Fibroblast of lung (primary cell): ENCODE results near the gene SLC29A1. TPM values are rescaled to one million over a fixed set of nuclear protein-coding genes. Genes with fewer than 3 reads are reported as not detected.

ENCODE experiments used
- DNase-seq, 2 donors: peaks; one replicate each; pipeline versions ENCODE4 v3.0.0 to v3.0.0-alpha.2; 2010; ENCODE audit warnings: low read depth in 2 of 2
- H2AFZ ChIP-seq: 2 replicates; pipeline ENCODE4 v1.5.1; 2012; ENCODE audit warnings: low read length, control low read depth, inconsistent platforms
- H3K27ac ChIP-seq: 2 replicates; pipeline ENCODE4 v1.5.1; 2011; ENCODE audit warnings: low read length, control low read depth; ENCODE audit not compliant: insufficient read depth
- H3K27me3 ChIP-seq: 2 replicates; pipeline ENCODE4 v1.5.1; 2011; ENCODE audit warnings: mild to moderate bottlenecking, low read length; ENCODE audit not compliant: control insufficient read depth, insufficient read depth
- H3K36me3 ChIP-seq: 2 replicates; pipeline ENCODE4 v1.5.1; 2011; ENCODE audit warnings: low read length; ENCODE audit not compliant: control insufficient read depth, insufficient read depth
- H3K4me1 ChIP-seq: 2 replicates; pipeline ENCODE4 v1.5.1; 2011; ENCODE audit warnings: low read length; ENCODE audit not compliant: control insufficient read depth, insufficient read depth; ENCODE audit errors: extremely low read depth
- H3K4me2 ChIP-seq: 2 replicates; pipeline ENCODE4 v1.5.1; 2011; ENCODE audit warnings: low read length, control low read depth; ENCODE audit not compliant: insufficient read depth; ENCODE audit errors: extremely low read depth
- H3K4me3 ChIP-seq, 4 experiments: fragments of 200-600 bp in 1 of 4; sonication (generic) in 1 of 4; replicated peaks in 1 of 4; 2 replicates each; pipeline ENCODE4 v1.5.1; 2011 to 2016; ENCODE audit warnings: low read length in 4 of 4, low read depth in 3 of 4, mild to moderate bottlenecking in 3 of 4, control low read depth in 2 of 4, inconsistent platforms in 1 of 4, mixed read lengths in 1 of 4; ENCODE audit not compliant: insufficient read depth in 1 of 4; ENCODE audit errors: control extremely low read depth in 1 of 4
- H3K79me2 ChIP-seq: 2 replicates; pipeline ENCODE4 v1.5.1; 2012; ENCODE audit warnings: mild to moderate bottlenecking, low read length, inconsistent platforms; ENCODE audit not compliant: control insufficient read depth, insufficient read depth
- H3K9ac ChIP-seq: 2 replicates; pipeline ENCODE4 v1.5.1; 2011; ENCODE audit warnings: mild to moderate bottlenecking, low read length, control low read depth; ENCODE audit not compliant: insufficient read depth
- H3K9me3 ChIP-seq: 2 replicates; pipeline ENCODE4 v1.5.1; 2012; ENCODE audit warnings: low read depth, low read length; ENCODE audit not compliant: control insufficient read depth, insufficient read depth
- H4K20me1 ChIP-seq: 2 replicates; pipeline ENCODE4 v1.5.1; 2011; ENCODE audit warnings: low read length; ENCODE audit not compliant: control insufficient read depth, insufficient read depth; ENCODE audit errors: extremely low read depth
- EZH2 ChIP-seq: IDR thresholded peaks from 2 replicates; pipeline ENCODE4 v1.5.1; 2012; ENCODE audit warnings: low read length, control low read depth, mild to moderate bottlenecking; ENCODE audit errors: missing control alignments
- polyA plus RNA-seq, 2 donors: library from polyadenylated mRNA; depleted of rRNA in 1 of 2; stranded (reverse) in 1 of 2; unstranded in 1 of 2; fragments of >200 nt; gene quantifications; 2 replicates each; pipeline ENCODE4 v1.2.1, GENCODE V29; 2011 to 2012; ENCODE audit warnings: missing spikeins in 1 of 2
- total RNA-seq: library from RNA; depleted of rRNA; stranded (reverse); fragments of >200 nt; gene quantifications from 2 replicates; pipeline ENCODE4 v1.2.1, GENCODE V29; 2014
- TF ChIP-seq, protein P1 (sequence below), 2 donors: IDR thresholded peaks in 1 of 2; conservative IDR thresholded peaks in 1 of 2; 1 replicate in 1 of 2; 2 replicates in 1 of 2; pipeline ENCODE4 v1.5.1; 2011 to 2012; ENCODE audit warnings: low read length in 2 of 2, control low read depth in 1 of 2, inconsistent platforms in 1 of 2, low read depth in 1 of 2, mild to moderate bottlenecking in 1 of 2

Gene SLC29A1
- total and polyA plus RNA-seq, 2 donors (not counting 1 experiment from before 2014, with no cell fraction given) = 13.4 to 21.9 TPM

- no peaks in the 10 kb centered on the region for H3K27me3 ChIP-seq
- no peak overlapping the region for H3K9ac ChIP-seq
- TF ChIP-seq, protein P1, sequence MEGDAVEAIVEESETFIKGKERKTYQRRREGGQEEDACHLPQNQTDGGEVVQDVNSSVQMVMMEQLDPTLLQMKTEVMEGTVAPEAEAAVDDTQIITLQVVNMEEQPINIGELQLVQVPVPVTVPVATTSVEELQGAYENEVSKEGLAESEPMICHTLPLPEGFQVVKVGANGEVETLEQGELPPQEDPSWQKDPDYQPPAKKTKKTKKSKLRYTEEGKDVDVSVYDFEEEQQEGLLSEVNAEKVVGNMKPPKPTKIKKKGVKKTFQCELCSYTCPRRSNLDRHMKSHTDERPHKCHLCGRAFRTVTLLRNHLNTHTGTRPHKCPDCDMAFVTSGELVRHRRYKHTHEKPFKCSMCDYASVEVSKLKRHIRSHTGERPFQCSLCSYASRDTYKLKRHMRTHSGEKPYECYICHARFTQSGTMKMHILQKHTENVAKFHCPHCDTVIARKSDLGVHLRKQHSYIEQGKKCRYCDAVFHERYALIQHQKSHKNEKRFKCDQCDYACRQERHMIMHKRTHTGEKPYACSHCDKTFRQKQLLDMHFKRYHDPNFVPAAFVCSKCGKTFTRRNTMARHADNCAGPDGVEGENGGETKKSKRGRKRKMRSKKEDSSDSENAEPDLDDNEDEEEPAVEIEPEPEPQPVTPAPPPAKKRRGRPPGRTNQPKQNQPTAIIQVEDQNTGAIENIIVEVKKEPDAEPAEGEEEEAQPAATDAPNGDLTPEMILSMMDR (conservative IDR thresholded peaks at IDR 0.05 in 1 of 2, IDR thresholded peaks at IDR 0.05 in 1 of 2; ENCODE audit: low read depth in 1 of 2, low read length in 2 of 2) = no peak
- no peak for TF ChIP-seq EZH2
- no peak overlapping the region for H3K27ac ChIP-seq
- H3K4me2 ChIP-seq = peak overlapping the region; percentile 88
- H2AFZ ChIP-seq = no peak overlapping the region
- peaks cover 3% of the 10 kb centered on the region for H4K20me1 ChIP-seq
- peaks cover 8% of the 10 kb centered on the region for H3K4me1 ChIP-seq
- peaks cover 44% of the 10 kb centered on the region for H3K79me2 ChIP-seq
- H3K4me3 ChIP-seq = peak overlapping the region in 2 of 4 experiments; percentile 86 to 91
- H3K36me3 ChIP-seq = peaks cover 30% of the 10 kb centered on the region
- H3K9me3 ChIP-seq = no peaks in the 10 kb centered on the region
- DNase-seq = peak in 1 of 2 donors; percentile 24
These were observed 31.9 kb downstream of the SLC29A1 start for GRCh38 chr6:44255105-44255808.

GRCh38 chr6:44255871-44256774, 32.7 kb downstream of the SLC29A1 start:
- Histone ChIP-seq H3K4me2 (peak overlapping the region; percentile 88), H3K4me3 (peak overlapping the region; percentile 82 to 94 (median 88)), H3K9me3 (no peaks in the 10 kb centered on the region), H3K27ac (peak overlapping the region; percentile 78), H3K36me3 (peaks cover 24% of the 10 kb centered on the region), H2AFZ (no peak overlapping the region), H3K27me3 (no peaks in the 10 kb centered on the region), H4K20me1 (no peaks in the 10 kb centered on the region), H3K9ac (peak overlapping the region; percentile 82), H3K79me2 (peaks cover 36% of the 10 kb centered on the region), H3K4me1 (peaks cover 8% of the 10 kb centered on the region)
- no peak for DNase-seq
- no peak for TF ChIP-seq EZH2
- TF ChIP-seq, protein P1 (conservative IDR thresholded peaks at IDR 0.05 in 1 of 2, IDR thresholded peaks at IDR 0.05 in 1 of 2; ENCODE audit: low read depth in 1 of 2, low read length in 2 of 2) = no peak

DNA sequence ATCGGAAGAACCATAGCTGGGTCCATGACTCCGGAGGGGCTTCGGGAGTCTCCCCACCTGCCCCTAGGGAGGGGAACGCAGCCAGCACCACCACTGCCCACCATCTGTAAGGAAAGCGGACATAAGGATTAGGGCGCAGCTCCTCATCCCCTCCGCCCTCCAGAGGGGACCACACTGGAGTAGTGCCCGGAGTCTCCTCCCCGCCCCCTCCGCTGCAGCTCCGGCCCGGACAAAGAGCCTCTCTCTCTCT, 33.3 kb downstream of the SLC29A1 start:
- no peak overlapping the region for H2AFZ ChIP-seq
- H3K36me3 ChIP-seq = peaks cover 21% of the 10 kb centered on the region
- H4K20me1 ChIP-seq = no peaks in the 10 kb centered on the region
- no peaks in the 10 kb centered on the region for H3K27me3 ChIP-seq
- peaks cover 8% of the 10 kb centered on the region for H3K4me1 ChIP-seq
- H3K9me3 ChIP-seq = no peaks in the 10 kb centered on the region
- DNase-seq = no peak
- peak overlapping the region; percentile 88 for H3K4me2 ChIP-seq
- H3K4me3 ChIP-seq = peak overlapping the region; percentile 82 to 94 (median 88)
- peak overlapping the region; percentile 82 for H3K9ac ChIP-seq
- H3K27ac ChIP-seq = peak overlapping the region; percentile 78
- H3K79me2 ChIP-seq = peaks cover 33% of the 10 kb centered on the region
- TF ChIP-seq EZH2 = no peak
- TF ChIP-seq, protein P1 (conservative IDR thresholded peaks at IDR 0.05 in 1 of 2, IDR thresholded peaks at IDR 0.05 in 1 of 2; ENCODE audit: low read depth in 1 of 2, low read length in 2 of 2) = no peak
